HCT116 (cell line): ENCODE data around the gene KRTAP13-2.

Experiments used
- FOSL1 ChIP-seq: IDR thresholded peaks from 2 replicates; pipeline ENCODE4 v1.6.1; 2012; ENCODE audit warnings: low read depth
- JUND ChIP-seq: IDR thresholded peaks from 2 replicates; pipeline ENCODE4 v1.6.1; 2012
- POLR2AphosphoS5 ChIP-seq: IDR thresholded peaks from 2 replicates; pipeline ENCODE4 v1.6.1; 2011; ENCODE audit warnings: mild to moderate bottlenecking, low read depth, low read length, moderate library complexity
- RAD21 ChIP-seq: IDR thresholded peaks from 2 replicates; pipeline ENCODE4 v1.6.1; 2012; ENCODE audit warnings: low read depth, mild to moderate bottlenecking
- REST ChIP-seq: IDR thresholded peaks from 2 replicates; pipeline ENCODE4 v1.6.1; 2012; ENCODE audit warnings: low read depth
- SIN3A ChIP-seq: IDR thresholded peaks from 2 replicates; pipeline ENCODE4 v1.6.1; 2012; ENCODE audit warnings: low read depth
- TF ChIP-seq, protein P1 (sequence below), 3 experiments: fragments of 200-600 bp in 1 of 3; sonication (generic) in 1 of 3; IDR thresholded peaks in 2 of 3; conservative IDR thresholded peaks in 1 of 3; 2 replicates each; pipeline ENCODE4 v1.5.1; 2012 to 2017; ENCODE audit warnings: low read depth in 2 of 3, low read length in 2 of 3, antibody characterized with exemption in 1 of 3, borderline replicate concordance in 1 of 3, control low read depth in 1 of 3, mild to moderate bottlenecking in 1 of 3, mixed read lengths in 1 of 3, mixed run types in 1 of 3, moderate library complexity in 1 of 3; ENCODE audit not compliant: insufficient read depth in 1 of 3

DNA sequence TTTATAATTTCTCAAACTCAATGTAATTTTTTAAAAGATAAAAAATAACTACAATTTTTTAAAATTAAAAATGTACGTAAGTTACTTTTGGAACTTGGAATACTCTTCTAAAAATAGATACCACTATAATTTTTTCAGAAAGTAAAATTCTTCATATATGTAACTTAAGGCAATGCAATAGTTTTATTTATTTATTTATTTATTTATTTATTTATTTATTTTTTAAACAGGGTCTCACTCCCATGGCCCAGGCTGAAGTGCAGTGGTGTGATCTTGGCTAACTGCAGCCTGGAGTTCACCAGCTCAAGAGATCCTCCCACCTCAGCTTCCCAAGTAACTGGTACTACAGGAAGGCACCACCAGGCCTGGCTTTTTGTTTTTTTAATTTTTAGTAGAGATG lies 20.5 kb downstream of the KRTAP13-2 start:
- TF ChIP-seq, protein P1, sequence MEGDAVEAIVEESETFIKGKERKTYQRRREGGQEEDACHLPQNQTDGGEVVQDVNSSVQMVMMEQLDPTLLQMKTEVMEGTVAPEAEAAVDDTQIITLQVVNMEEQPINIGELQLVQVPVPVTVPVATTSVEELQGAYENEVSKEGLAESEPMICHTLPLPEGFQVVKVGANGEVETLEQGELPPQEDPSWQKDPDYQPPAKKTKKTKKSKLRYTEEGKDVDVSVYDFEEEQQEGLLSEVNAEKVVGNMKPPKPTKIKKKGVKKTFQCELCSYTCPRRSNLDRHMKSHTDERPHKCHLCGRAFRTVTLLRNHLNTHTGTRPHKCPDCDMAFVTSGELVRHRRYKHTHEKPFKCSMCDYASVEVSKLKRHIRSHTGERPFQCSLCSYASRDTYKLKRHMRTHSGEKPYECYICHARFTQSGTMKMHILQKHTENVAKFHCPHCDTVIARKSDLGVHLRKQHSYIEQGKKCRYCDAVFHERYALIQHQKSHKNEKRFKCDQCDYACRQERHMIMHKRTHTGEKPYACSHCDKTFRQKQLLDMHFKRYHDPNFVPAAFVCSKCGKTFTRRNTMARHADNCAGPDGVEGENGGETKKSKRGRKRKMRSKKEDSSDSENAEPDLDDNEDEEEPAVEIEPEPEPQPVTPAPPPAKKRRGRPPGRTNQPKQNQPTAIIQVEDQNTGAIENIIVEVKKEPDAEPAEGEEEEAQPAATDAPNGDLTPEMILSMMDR (IDR thresholded peaks at IDR 0.05 in 2 of 3, conservative IDR thresholded peaks at IDR 0.05 in 1 of 3; ENCODE audit: borderline replicate concordance in 1 of 3, insufficient read depth in 1 of 3, low read depth in 2 of 3, low read length in 2 of 3) = no peak
- no peak for TF ChIP-seq RAD21
- no peak for TF ChIP-seq JUND
- TF ChIP-seq POLR2AphosphoS5 = no peak
- no peak for TF ChIP-seq REST
- no peak for TF ChIP-seq SIN3A
- no peak for TF ChIP-seq FOSL1
